ENCODE measurements around the gene NIPAL4. TPM values are rescaled to one million over a fixed set of nuclear protein-coding genes. Genes with fewer than 3 reads are reported as not detected.

The NIPAL4 gene
- total RNA-seq, 1 donor from 2014 or later, result not detected

GRCh38 chr5:157477814-157478494 is 17.9 kb downstream of the NIPAL4 start:
- no peak for DNase-seq (ENCODE audit: low spot score in 2 of 2)
- H3K36me3 ChIP-seq, result peaks cover 4 to 8% of the 10 kb centered on the region in 2 donors
- no peaks in the 10 kb centered on the region for H3K27me3 ChIP-seq
- H3K9me3 ChIP-seq, result no peaks in the 10 kb centered on the region
- no peak for TF ChIP-seq CTCF (IDR thresholded peaks at IDR 0.05)
- intact Hi-C loops (cut with DNase I), result loop anchor here (1.0 to 5.0 kb wide), 3 partner anchors 46 to 241 kb away; no protein-coding TSS in a partner anchor
- no peak overlapping the region for H3K4me3 ChIP-seq
- peak overlapping the region in 1 of 2 donors; percentile 15 for H3K27ac ChIP-seq
- H3K4me1 ChIP-seq, result peaks cover 3 to 9% of the 10 kb centered on the region in 2 donors

- no peak for DNase-seq (ENCODE audit: low spot score in 2 of 2)
- TF ChIP-seq CTCF (IDR thresholded peaks at IDR 0.05), result no peak
- Histone ChIP-seq H3K9me3 (no peaks in the 10 kb centered on the region), H3K4me3 (no peak overlapping the region), H3K27ac (peak overlapping the region in 1 of 2 donors; percentile 15), H3K27me3 (no peaks in the 10 kb centered on the region), H3K4me1 (peaks cover 3% of the 10 kb centered on the region in 2 donors), H3K36me3 (peaks cover 8 to 9% of the 10 kb centered on the region in 2 donors)
- intact Hi-C loops (cut with DNase I), result loop anchor here (5.0 kb wide), 1 partner anchor 46 kb away; no protein-coding TSS in a partner anchor
Observed at GRCh38 chr5:157478726-157479125, 18.7 kb downstream of the NIPAL4 start.

- DNase-seq (ENCODE audit: low spot score in 2 of 2), result no peak
- H3K4me1 ChIP-seq, result peaks cover 0 to 3% of the 10 kb centered on the region in 2 donors
- no peaks in the 10 kb centered on the region for H3K9me3 ChIP-seq
- intact Hi-C loops (cut with DNase I), result loop anchor here (5.0 kb wide), 1 partner anchor 47 kb away; no protein-coding TSS in a partner anchor
- H3K36me3 ChIP-seq, result peaks cover 9 to 11% of the 10 kb centered on the region in 2 donors
- H3K4me3 ChIP-seq, result no peak overlapping the region
- TF ChIP-seq CTCF (IDR thresholded peaks at IDR 0.05), result no peak
- H3K27ac ChIP-seq, result no peak overlapping the region
- H3K27me3 ChIP-seq, result no peaks in the 10 kb centered on the region
Observed at GRCh38 chr5:157479166-157479565, 19.2 kb downstream of the NIPAL4 start.

- TF ChIP-seq CTCF (IDR thresholded peaks at IDR 0.05), result no peak
- DNase-seq (ENCODE audit: low spot score in 2 of 2), result no peak
- no peak overlapping the region for H3K4me3 ChIP-seq
- peak overlapping the region in 1 of 2 donors; percentile 12 for H3K27ac ChIP-seq
- no peaks in the 10 kb centered on the region for H3K27me3 ChIP-seq
- intact Hi-C loops (cut with DNase I), result loop anchor here (5.0 kb wide), 1 partner anchor 48 kb away; no protein-coding TSS in a partner anchor
- peaks cover 0 to 3% of the 10 kb centered on the region in 2 donors for H3K4me1 ChIP-seq
- H3K9me3 ChIP-seq, result no peaks in the 10 kb centered on the region
- H3K36me3 ChIP-seq, result peaks cover 10 to 18% of the 10 kb centered on the region in 2 donors
Observed at GRCh38 chr5:157479612-157480510, 19.8 kb downstream of the NIPAL4 start.

GRCh38 chr5:157481265-157481664 is 21.3 kb downstream of the NIPAL4 start:
- no peaks in the 10 kb centered on the region for H3K27me3 ChIP-seq
- no peak overlapping the region for H3K4me3 ChIP-seq
- no peak for TF ChIP-seq CTCF (IDR thresholded peaks at IDR 0.05)
- H3K4me1 ChIP-seq, result peaks cover 0 to 3% of the 10 kb centered on the region in 2 donors
- intact Hi-C loops (cut with DNase I), result no loop called here
- no peak for DNase-seq (ENCODE audit: low spot score in 2 of 2)
- H3K36me3 ChIP-seq, result peaks cover 21 to 23% of the 10 kb centered on the region in 2 donors
- no peak overlapping the region for H3K27ac ChIP-seq
- H3K9me3 ChIP-seq, result no peaks in the 10 kb centered on the region
